ENCODE data around the gene GALNTL6. TPM values are rescaled to one million over a fixed set of nuclear protein-coding genes. Genes with fewer than 3 reads are reported as not detected.

GALNTL6 gene
- total RNA-seq, 4 donors from 2014 or later: 0.82 to 0.95 TPM; not detected in 2

DNA sequence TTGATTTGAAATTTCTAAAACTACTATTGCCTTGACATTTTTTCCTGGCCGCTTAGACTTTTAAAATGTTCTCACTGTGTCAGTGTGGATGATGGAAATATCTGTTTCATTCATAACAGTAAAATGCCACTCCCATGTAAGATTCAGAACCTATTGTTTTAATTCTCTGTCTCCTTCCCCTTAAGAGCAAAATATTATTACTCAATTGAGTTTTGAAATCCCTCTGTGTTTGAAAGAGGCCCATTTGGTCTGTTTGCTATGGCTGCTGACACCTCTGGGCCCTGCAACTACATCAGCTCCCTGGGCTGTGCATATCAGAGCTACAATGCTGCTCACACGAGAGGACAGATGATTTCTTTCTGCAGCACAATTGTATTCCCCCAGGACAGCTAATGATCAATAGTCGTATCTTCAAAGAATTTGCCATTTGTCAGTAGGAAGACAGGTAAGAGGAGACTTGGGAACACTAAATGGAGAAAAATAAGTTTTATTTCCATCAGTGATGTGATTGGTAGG lies 967.4 kb downstream of the GALNTL6 start:
- H3K36me3 ChIP-seq: no peaks in the 10 kb centered on the region
- no peaks in the 10 kb centered on the region for H3K27me3 ChIP-seq
- no peak overlapping the region for H3K4me3 ChIP-seq
- H3K27ac ChIP-seq: no peak overlapping the region
- DNase-seq: no peak
- intact Hi-C loops (cut with DNase I; ENCODE audit: low total_unique reads): no loop called here
- TF ChIP-seq POLR2A (IDR thresholded peaks at IDR 0.05) (no peak), EP300 (IDR thresholded peaks at IDR 0.05; ENCODE audit: low read depth) (no peak), POLR2AphosphoS5 (IDR thresholded peaks at IDR 0.05) (no peak)
- TF ChIP-seq, protein P1, sequence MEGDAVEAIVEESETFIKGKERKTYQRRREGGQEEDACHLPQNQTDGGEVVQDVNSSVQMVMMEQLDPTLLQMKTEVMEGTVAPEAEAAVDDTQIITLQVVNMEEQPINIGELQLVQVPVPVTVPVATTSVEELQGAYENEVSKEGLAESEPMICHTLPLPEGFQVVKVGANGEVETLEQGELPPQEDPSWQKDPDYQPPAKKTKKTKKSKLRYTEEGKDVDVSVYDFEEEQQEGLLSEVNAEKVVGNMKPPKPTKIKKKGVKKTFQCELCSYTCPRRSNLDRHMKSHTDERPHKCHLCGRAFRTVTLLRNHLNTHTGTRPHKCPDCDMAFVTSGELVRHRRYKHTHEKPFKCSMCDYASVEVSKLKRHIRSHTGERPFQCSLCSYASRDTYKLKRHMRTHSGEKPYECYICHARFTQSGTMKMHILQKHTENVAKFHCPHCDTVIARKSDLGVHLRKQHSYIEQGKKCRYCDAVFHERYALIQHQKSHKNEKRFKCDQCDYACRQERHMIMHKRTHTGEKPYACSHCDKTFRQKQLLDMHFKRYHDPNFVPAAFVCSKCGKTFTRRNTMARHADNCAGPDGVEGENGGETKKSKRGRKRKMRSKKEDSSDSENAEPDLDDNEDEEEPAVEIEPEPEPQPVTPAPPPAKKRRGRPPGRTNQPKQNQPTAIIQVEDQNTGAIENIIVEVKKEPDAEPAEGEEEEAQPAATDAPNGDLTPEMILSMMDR (IDR thresholded peaks at IDR 0.05): no peak
- WGBS, 2 donors (ENCODE audit: low coverage in 1 of 2): 72 to 89% methylated on average over 2 to 3 of the region's 3 CpGs
- no peaks in the 10 kb centered on the region for H3K4me1 ChIP-seq
- H3K9me3 ChIP-seq: no peaks in the 10 kb centered on the region
- in situ Hi-C loops (cut with MboI; ENCODE audit: low pct_ligation_motif_present in 1 of 4, low pct_unique_long_range_greater_than_20kb in 1 of 4, low sequenced_read_pairs in 3 of 4): no loop called here

DNA sequence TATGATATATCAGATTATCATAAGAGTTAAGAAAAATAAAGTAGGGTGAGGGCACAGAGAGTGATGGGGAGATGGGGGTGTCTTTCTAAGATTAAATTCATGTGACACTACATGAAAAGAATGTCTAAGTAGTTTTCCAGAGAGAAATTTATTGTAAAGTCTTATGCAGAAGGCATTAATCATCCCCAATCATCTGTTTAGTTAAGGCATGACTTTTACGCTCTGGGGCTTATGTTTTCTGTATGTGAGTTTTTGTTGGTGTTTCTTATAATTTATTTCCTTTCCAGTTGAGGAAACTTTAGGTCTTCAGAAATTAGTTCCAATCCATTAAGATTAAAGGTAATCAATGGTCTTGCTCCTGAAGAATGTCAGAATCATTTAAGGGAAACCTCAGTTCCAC lies 972.4 kb downstream of the GALNTL6 start:
- 77 to 78% methylated on average over 1 of the region's 1 CpG for WGBS, 2 donors (ENCODE audit: low coverage in 1 of 2)
- H3K4me3 ChIP-seq: no peak overlapping the region
- TF ChIP-seq, protein P1 (IDR thresholded peaks at IDR 0.05): no peak
- TF ChIP-seq EP300 (IDR thresholded peaks at IDR 0.05; ENCODE audit: low read depth) (no peak), POLR2A (IDR thresholded peaks at IDR 0.05) (no peak), POLR2AphosphoS5 (IDR thresholded peaks at IDR 0.05) (no peak)
- H3K4me1 ChIP-seq: no peaks in the 10 kb centered on the region
- intact Hi-C loops (cut with DNase I; ENCODE audit: low total_unique reads): no loop called here
- H3K27me3 ChIP-seq: no peaks in the 10 kb centered on the region
- no peaks in the 10 kb centered on the region for H3K9me3 ChIP-seq
- no peak for DNase-seq
- in situ Hi-C loops (cut with MboI; ENCODE audit: low pct_ligation_motif_present in 1 of 4, low pct_unique_long_range_greater_than_20kb in 1 of 4, low sequenced_read_pairs in 3 of 4): no loop called here
- no peak overlapping the region for H3K27ac ChIP-seq
- H3K36me3 ChIP-seq: no peaks in the 10 kb centered on the region

DNA sequence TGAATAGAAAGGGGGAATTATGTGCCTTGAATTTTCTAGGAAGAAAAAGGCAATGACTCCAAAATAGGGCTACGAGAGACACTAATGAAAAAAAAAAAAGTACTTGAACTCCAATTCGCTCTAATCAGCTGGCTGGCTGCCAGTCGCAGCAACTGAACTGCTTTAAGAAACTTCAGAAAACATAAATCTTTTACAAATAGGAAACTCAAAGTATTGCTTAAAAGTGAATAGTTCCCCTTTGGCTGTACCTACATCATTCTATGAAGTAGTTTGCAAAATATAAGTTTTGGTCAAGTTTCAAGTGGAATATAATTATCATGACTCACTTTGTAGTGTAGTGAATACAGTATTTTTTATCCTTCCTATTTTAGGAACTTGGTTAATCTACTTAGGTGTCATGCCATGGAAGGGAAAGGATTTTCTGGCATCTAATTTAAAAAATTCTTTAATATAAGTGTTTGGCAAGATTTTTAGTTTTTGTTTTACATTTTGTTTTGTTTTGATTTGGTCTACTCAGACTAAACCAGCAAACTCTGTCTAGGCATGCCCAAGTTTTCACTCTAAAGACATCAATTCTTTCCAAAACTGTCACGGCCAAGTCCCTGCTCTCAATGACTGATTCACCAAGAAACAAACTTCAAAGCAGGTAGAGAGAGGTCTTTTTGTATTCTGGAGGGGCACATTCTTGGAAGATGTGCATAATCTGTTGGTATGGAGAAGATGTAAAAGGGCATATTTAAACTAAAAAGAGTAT lies 973.0 kb downstream of the GALNTL6 start:
- no peak for DNase-seq
- Histone ChIP-seq H3K27me3 (no peaks in the 10 kb centered on the region), H3K4me3 (no peak overlapping the region), H3K4me1 (no peaks in the 10 kb centered on the region), H3K9me3 (no peaks in the 10 kb centered on the region), H3K27ac (no peak overlapping the region), H3K36me3 (no peaks in the 10 kb centered on the region)
- WGBS, 2 donors (ENCODE audit: low coverage in 1 of 2): 37 to 47% methylated on average over 4 of the region's 4 CpGs
- intact Hi-C loops (cut with DNase I; ENCODE audit: low total_unique reads) (no loop called here), in situ Hi-C loops (cut with MboI; ENCODE audit: low pct_ligation_motif_present in 1 of 4, low pct_unique_long_range_greater_than_20kb in 1 of 4, low sequenced_read_pairs in 3 of 4) (no loop called here)
- no peak for TF ChIP-seq POLR2AphosphoS5 (IDR thresholded peaks at IDR 0.05)
- TF ChIP-seq EP300 (IDR thresholded peaks at IDR 0.05; ENCODE audit: low read depth): no peak
- no peak for TF ChIP-seq POLR2A (IDR thresholded peaks at IDR 0.05)
- TF ChIP-seq, protein P1 (IDR thresholded peaks at IDR 0.05): no peak

DNA sequence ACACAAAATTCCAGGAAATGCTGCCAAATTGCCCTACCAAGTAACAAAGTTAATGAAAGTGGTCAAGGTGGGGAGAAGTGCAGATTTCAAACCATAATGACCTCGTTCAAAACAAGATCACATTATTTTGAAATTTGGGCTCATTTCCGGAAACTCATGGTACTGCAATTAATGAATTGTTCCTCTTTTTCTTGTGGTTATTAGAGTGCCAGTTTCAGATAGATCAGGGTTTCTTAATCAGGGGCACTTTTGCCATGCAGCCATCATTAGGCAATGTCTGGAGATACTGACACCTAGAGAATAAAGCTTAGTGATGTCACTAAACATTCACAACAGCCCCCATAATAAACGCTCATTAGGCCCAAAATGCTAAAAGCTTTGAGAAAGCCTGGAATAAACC lies 973.9 kb downstream of the GALNTL6 start:
- Histone ChIP-seq H3K9me3 (no peaks in the 10 kb centered on the region), H3K4me3 (no peak overlapping the region), H3K27me3 (no peaks in the 10 kb centered on the region), H3K27ac (no peak overlapping the region), H3K36me3 (no peaks in the 10 kb centered on the region), H3K4me1 (no peaks in the 10 kb centered on the region)
- in situ Hi-C loops (cut with MboI; ENCODE audit: low pct_ligation_motif_present in 1 of 4, low pct_unique_long_range_greater_than_20kb in 1 of 4, low sequenced_read_pairs in 3 of 4): no loop called here
- intact Hi-C loops (cut with DNase I; ENCODE audit: low total_unique reads): no loop called here
- WGBS, 2 donors (ENCODE audit: low coverage in 1 of 2): 52 to 71% methylated on average over 3 of the region's 3 CpGs
- DNase-seq: no peak
- no peak for TF ChIP-seq EP300 (IDR thresholded peaks at IDR 0.05; ENCODE audit: low read depth)
- TF ChIP-seq, protein P1 (IDR thresholded peaks at IDR 0.05): no peak
- TF ChIP-seq POLR2AphosphoS5 (IDR thresholded peaks at IDR 0.05): no peak
- TF ChIP-seq POLR2A (IDR thresholded peaks at IDR 0.05): no peak
